SK-N-SH treated with all-trans-retinoic acid at 6 μM for 48 hours (cell line): ENCODE results near the gene SRGN.

ENCODE experiments used
- ATAC-seq: fragments of 200-7000 bp; cut with Tn5 transposase; 3 replicates; pipeline ENCODE4 v1.9.1; 2020; ENCODE audit warnings: mild to moderate bottlenecking, moderate library complexity
- BACH2 ChIP-seq: fragments of 250-450 bp; sonication (Bioruptor Pico); IDR thresholded peaks from 2 replicates; pipeline ENCODE4 v1.9.0; 2021; ENCODE audit warnings: mild to moderate bottlenecking, borderline replicate concordance
- CSDC2 ChIP-seq: fragments of 250-450 bp; sonication (Bioruptor Pico); IDR thresholded peaks from 2 replicates; pipeline ENCODE4 v1.5.0; 2020; ENCODE audit warnings: mild to moderate bottlenecking, moderate library complexity
- ISL1 ChIP-seq: fragments of 250-450 bp; sonication (Bioruptor Pico); IDR thresholded peaks from 2 replicates; pipeline ENCODE4 v2.1.2; 2022; ENCODE audit warnings: mild to moderate bottlenecking, moderate library complexity
- OSR1 ChIP-seq: fragments of 250-450 bp; sonication (Bioruptor Pico); IDR thresholded peaks from 2 replicates; pipeline ENCODE4 v1.8.0; 2022; ENCODE audit warnings: moderate library complexity, mild to moderate bottlenecking, inconsistent platforms
- PPARA ChIP-seq: fragments of 250-450 bp; sonication (Bioruptor Pico); IDR thresholded peaks from 2 replicates; pipeline ENCODE4 v1.5.0; 2020; ENCODE audit warnings: mild to moderate bottlenecking, borderline replicate concordance
- RARB ChIP-seq: fragments of 250-450 bp; sonication (Bioruptor Pico); IDR thresholded peaks from 2 replicates; pipeline ENCODE4 v1.8.0; 2021; ENCODE audit warnings: mild to moderate bottlenecking, moderate library complexity
- SNAI2 ChIP-seq: fragments of 250-450 bp; sonication (Bioruptor Pico); IDR thresholded peaks from 2 replicates; pipeline ENCODE4 v1.5.0; 2020; ENCODE audit warnings: mild to moderate bottlenecking, moderate library complexity
- TCF4 ChIP-seq: fragments of 250-450 bp; sonication (Bioruptor Pico); IDR thresholded peaks from 2 replicates; pipeline ENCODE4 v1.8.0; 2021; ENCODE audit warnings: mild to moderate bottlenecking, moderate library complexity, borderline replicate concordance
- TOX ChIP-seq: fragments of 250-450 bp; sonication (Bioruptor Pico); IDR thresholded peaks from 2 replicates; pipeline ENCODE4 v1.8.0; 2021; ENCODE audit warnings: mild to moderate bottlenecking, moderate library complexity, borderline replicate concordance
- ZC3H10 ChIP-seq: fragments of 250-450 bp; sonication (Bioruptor Pico); IDR thresholded peaks from 2 replicates; pipeline ENCODE4 v1.5.1; 2021; ENCODE audit warnings: mild to moderate bottlenecking, moderate library complexity
- ZFP3 ChIP-seq: fragments of 250-450 bp; sonication (Bioruptor Pico); IDR thresholded peaks from 2 replicates; pipeline ENCODE4 v1.5.0; 2020; ENCODE audit warnings: mild to moderate bottlenecking, moderate library complexity
- ZFP30 ChIP-seq: fragments of 450-650 bp; formaldehyde crosslinking; IDR thresholded peaks from 2 replicates; pipeline ENCODE4 v1.5.0; 2022; ENCODE audit warnings: mild to moderate bottlenecking, moderate library complexity
- ZNF565 ChIP-seq: fragments of 450-650 bp; formaldehyde crosslinking; conservative IDR thresholded peaks from 2 replicates; pipeline ENCODE4 v1.5.0; 2020; ENCODE audit warnings: low read depth, mild to moderate bottlenecking, moderate library complexity
- ZNF70 ChIP-seq: fragments of 450-650 bp; formaldehyde crosslinking; IDR thresholded peaks from 2 replicates; pipeline ENCODE4 v1.5.0; 2020; ENCODE audit warnings: mild to moderate bottlenecking, moderate library complexity
- ZNF8 ChIP-seq: fragments of 450-650 bp; formaldehyde crosslinking; IDR thresholded peaks from 2 replicates; pipeline ENCODE4 v1.5.0; 2020; ENCODE audit warnings: mild to moderate bottlenecking, moderate library complexity
- TF ChIP-seq, protein P1 (sequence below): fragments of 250-450 bp; sonication (Bioruptor Pico); IDR thresholded peaks from 2 replicates; pipeline ENCODE4 v1.5.0; 2020; ENCODE audit warnings: mild to moderate bottlenecking, moderate library complexity
- TF ChIP-seq, protein P2 (sequence below): fragments of 250-450 bp; sonication (Bioruptor Pico); IDR thresholded peaks from 2 replicates; pipeline ENCODE4 v1.5.1; 2021; ENCODE audit warnings: mild to moderate bottlenecking, moderate library complexity
- TF ChIP-seq, protein P3 (sequence below): fragments of 250-450 bp; sonication (Bioruptor Pico); IDR thresholded peaks from 2 replicates; pipeline ENCODE4 v1.8.0; 2020; ENCODE audit warnings: mild to moderate bottlenecking, moderate library complexity, borderline replicate concordance
- TF ChIP-seq, protein P4 (sequence below): fragments of 250-450 bp; sonication (Bioruptor Pico); IDR thresholded peaks from 2 replicates; pipeline ENCODE4 v1.5.1; 2020; ENCODE audit warnings: low read depth, mild to moderate bottlenecking, moderate library complexity

Gene SRGN

DNA sequence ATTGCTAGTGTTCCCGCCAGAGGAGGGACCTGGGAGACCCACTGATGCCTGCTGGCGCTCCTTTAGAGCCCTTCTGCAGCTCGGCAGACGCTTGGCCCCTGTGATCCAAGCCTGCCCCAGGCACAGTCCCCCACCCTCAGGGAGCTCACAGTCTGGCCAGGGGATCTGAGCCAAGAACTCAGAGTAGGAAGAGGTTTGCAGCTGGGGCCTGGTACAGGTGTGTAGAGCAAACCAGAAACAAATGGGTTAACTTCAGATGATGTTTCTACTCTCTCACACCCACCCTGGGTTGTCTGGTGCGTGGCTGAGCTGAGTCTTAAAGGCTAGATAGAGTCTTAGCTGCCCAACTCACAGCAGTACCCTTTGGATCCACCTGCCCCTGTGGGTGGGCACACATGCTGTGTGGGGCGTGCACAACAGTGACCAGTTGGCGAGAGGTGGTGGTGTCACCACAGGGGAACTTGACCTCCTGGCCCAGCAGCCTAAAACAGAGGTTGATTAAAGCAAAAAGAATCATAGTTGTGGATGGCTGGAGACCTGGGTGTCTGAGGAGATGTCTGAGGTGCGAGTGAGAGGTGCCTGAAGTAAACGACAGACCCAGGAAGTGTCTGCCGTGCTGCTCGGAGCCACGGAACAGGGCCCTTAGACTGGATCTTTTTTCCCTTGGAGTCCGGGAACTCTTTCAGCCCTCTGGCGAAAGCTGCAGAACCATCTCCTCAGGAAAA, 31.2 kb upstream of the SRGN start:
- TF ChIP-seq, protein P1, sequence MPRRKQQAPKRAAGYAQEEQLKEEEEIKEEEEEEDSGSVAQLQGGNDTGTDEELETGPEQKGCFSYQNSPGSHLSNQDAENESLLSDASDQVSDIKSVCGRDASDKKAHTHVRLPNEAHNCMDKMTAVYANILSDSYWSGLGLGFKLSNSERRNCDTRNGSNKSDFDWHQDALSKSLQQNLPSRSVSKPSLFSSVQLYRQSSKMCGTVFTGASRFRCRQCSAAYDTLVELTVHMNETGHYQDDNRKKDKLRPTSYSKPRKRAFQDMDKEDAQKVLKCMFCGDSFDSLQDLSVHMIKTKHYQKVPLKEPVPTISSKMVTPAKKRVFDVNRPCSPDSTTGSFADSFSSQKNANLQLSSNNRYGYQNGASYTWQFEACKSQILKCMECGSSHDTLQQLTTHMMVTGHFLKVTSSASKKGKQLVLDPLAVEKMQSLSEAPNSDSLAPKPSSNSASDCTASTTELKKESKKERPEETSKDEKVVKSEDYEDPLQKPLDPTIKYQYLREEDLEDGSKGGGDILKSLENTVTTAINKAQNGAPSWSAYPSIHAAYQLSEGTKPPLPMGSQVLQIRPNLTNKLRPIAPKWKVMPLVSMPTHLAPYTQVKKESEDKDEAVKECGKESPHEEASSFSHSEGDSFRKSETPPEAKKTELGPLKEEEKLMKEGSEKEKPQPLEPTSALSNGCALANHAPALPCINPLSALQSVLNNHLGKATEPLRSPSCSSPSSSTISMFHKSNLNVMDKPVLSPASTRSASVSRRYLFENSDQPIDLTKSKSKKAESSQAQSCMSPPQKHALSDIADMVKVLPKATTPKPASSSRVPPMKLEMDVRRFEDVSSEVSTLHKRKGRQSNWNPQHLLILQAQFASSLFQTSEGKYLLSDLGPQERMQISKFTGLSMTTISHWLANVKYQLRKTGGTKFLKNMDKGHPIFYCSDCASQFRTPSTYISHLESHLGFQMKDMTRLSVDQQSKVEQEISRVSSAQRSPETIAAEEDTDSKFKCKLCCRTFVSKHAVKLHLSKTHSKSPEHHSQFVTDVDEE (CRISPR knock-in tag): no peak
- no peak for TF ChIP-seq TCF4 (CRISPR knock-in tag)
- TF ChIP-seq ZFP30 (CRISPR knock-in tag): no peak
- no peak for TF ChIP-seq ZNF565 (CRISPR knock-in tag)
- no peak for TF ChIP-seq ISL1
- TF ChIP-seq, protein P2, sequence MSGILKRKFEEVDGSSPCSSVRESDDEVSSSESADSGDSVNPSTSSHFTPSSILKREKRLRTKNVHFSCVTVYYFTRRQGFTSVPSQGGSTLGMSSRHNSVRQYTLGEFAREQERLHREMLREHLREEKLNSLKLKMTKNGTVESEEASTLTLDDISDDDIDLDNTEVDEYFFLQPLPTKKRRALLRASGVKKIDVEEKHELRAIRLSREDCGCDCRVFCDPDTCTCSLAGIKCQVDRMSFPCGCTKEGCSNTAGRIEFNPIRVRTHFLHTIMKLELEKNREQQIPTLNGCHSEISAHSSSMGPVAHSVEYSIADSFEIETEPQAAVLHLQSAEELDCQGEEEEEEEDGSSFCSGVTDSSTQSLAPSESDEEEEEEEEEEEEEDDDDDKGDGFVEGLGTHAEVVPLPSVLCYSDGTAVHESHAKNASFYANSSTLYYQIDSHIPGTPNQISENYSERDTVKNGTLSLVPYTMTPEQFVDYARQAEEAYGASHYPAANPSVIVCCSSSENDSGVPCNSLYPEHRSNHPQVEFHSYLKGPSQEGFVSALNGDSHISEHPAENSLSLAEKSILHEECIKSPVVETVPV (CRISPR knock-in tag): no peak
- TF ChIP-seq BACH2 (CRISPR knock-in tag): no peak
- no peak for TF ChIP-seq ZNF8 (CRISPR knock-in tag)
- ATAC-seq: no peak

DNA sequence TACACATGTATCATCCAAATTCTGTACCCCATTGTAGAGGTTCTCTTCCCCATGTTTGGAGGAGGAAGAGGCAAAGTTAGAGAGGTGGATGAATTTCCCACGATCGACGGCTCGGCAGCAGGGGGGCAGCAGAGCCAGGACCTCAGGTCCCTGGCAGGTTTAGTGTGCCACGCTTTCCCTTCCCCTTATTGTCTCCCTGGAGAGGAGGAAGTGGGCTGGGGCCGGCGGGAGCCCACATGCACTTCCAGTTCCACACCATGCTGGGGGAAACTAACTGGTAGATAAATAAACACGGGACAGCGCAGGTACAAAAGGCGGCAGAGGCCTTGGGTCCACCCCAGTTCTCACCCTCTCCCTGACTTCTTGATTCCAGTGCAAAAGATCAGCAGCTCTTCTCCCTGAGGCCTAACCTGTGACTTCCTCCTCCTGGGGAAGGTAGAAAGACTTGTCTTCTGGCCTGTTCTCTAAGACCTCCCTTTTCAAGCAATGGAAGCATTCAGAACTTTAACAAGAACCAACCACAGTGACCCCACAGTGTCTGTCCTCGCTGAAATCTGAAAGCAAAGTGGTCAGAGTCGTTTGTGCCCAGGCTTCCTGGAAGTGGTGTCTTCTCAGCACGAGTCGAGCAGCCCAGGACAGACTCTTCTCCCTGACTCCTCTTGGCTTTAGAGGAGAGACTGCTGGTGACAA, 30.5 kb upstream of the SRGN start:
- ATAC-seq: no peak
- no peak for TF ChIP-seq ZC3H10 (CRISPR knock-in tag)
- TF ChIP-seq CSDC2: no peak
- TF ChIP-seq ZNF70 (CRISPR knock-in tag): no peak
- no peak for TF ChIP-seq ISL1
- TF ChIP-seq, protein P3, sequence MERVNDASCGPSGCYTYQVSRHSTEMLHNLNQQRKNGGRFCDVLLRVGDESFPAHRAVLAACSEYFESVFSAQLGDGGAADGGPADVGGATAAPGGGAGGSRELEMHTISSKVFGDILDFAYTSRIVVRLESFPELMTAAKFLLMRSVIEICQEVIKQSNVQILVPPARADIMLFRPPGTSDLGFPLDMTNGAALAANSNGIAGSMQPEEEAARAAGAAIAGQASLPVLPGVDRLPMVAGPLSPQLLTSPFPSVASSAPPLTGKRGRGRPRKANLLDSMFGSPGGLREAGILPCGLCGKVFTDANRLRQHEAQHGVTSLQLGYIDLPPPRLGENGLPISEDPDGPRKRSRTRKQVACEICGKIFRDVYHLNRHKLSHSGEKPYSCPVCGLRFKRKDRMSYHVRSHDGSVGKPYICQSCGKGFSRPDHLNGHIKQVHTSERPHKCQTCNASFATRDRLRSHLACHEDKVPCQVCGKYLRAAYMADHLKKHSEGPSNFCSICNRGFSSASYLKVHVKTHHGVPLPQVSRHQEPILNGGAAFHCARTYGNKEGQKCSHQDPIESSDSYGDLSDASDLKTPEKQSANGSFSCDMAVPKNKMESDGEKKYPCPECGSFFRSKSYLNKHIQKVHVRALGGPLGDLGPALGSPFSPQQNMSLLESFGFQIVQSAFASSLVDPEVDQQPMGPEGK: no peak
- no peak for TF ChIP-seq RARB
- TF ChIP-seq, protein P4, sequence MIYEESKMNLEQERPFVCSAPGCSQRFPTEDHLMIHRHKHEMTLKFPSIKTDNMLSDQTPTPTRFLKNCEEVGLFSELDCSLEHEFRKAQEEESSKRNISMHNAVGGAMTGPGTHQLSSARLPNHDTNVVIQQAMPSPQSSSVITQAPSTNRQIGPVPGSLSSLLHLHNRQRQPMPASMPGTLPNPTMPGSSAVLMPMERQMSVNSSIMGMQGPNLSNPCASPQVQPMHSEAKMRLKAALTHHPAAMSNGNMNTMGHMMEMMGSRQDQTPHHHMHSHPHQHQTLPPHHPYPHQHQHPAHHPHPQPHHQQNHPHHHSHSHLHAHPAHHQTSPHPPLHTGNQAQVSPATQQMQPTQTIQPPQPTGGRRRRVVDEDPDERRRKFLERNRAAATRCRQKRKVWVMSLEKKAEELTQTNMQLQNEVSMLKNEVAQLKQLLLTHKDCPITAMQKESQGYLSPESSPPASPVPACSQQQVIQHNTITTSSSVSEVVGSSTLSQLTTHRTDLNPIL (CRISPR knock-in tag): no peak
- TF ChIP-seq, protein P1 (CRISPR knock-in tag): no peak
- no peak for TF ChIP-seq OSR1 (CRISPR knock-in tag)
- no peak for TF ChIP-seq ZFP30 (CRISPR knock-in tag)

DNA sequence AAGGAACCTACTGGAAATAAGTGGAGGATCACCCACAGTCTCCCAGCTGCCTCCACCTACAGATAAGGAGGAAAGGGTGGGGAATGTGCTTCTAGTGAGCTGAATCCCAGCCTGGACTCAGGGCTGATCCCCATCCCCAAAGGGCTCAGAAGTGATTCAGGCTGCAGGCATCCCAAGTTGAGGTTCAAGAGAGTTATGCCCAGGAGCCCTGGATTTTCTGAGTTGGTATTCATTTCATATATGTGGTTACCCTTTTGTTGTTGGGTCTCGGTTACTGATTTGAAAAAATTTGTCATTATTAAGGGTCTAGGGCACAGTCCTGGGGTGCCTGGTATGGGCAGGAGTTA, 30.0 kb upstream of the SRGN start:
- TF ChIP-seq ZNF8 (CRISPR knock-in tag) (no peak), ZFP3 (CRISPR knock-in tag) (no peak), BACH2 (CRISPR knock-in tag) (no peak), TOX (CRISPR knock-in tag) (no peak), PPARA (CRISPR knock-in tag) (no peak), SNAI2 (CRISPR knock-in tag) (no peak)
- TF ChIP-seq, protein P4 (CRISPR knock-in tag): no peak
- TF ChIP-seq, protein P3: no peak
- TF ChIP-seq, protein P1 (CRISPR knock-in tag): no peak
- ATAC-seq: no peak; the same call in 1 of the 3 replicates
